ENCODE results near the gene SLC41A2. TPM values are rescaled to one million over a fixed set of nuclear protein-coding genes. Genes with fewer than 3 reads are reported as not detected.
"Not testable (repeated sequence)": the region's sequence is repeated elsewhere in the genome, so short reads cannot be mapped to it uniquely, and the experiment has no call there.

SLC41A2 gene
- total and polyA plus RNA-seq, 7 experiments from 2014 or later = 0.08 to 12.7 (median 2.1) TPM

GRCh38 chr12:104991565-104992128 lies 33.6 kb upstream of the SLC41A2 start:
- ATAC-seq (no peak), DNase-seq (no peak)
- Mint-ChIP-seq H3K36me3 (peaks cover 13 to 76% (median 53%) of the 10 kb centered on the region in 5 donors), H3K27ac (no peak overlapping the region), H3K4me3 (no peak overlapping the region), H3K27me3 (no peaks in the 10 kb centered on the region), H3K9me3 (peaks cover 0 to 8% (median 0%) of the 10 kb centered on the region in 11 donors), H3K4me1 (peaks cover 13 to 31% (median 28%) of the 10 kb centered on the region in 7 donors)
- H3K4me1 ChIP-seq (ENCODE audit: control insufficient read depth in 2 of 2, insufficient read depth in 2 of 2, low read length in 2 of 2) = peaks cover 11 to 12% of the 10 kb centered on the region in 2 donors
- ChIA-PET POLR2A (no interaction called here), CTCF (interaction anchor here (0.6 kb wide), 1 partner anchor 60 kb away, joined by 11 read pairs; no protein-coding TSS in a partner anchor)
- no peak overlapping the region for H3K27ac ChIP-seq (ENCODE audit: low read depth, low read length)
- no peaks in the 10 kb centered on the region for H3K27me3 ChIP-seq (ENCODE audit: control insufficient read depth in 2 of 2, insufficient read depth in 2 of 2, low read length in 2 of 2)
- intact Hi-C loops (cut with micrococcal nuclease) = no loop called here
- no peaks in the 10 kb centered on the region for H3K9me3 ChIP-seq (ENCODE audit: control insufficient read depth in 2 of 3, low read length in 3 of 3)
- peaks cover 0 to 51% (median 0%) of the 10 kb centered on the region in 3 experiments for H3K36me3 ChIP-seq (ENCODE audit: control insufficient read depth in 2 of 3, insufficient read depth in 3 of 3, low read length in 3 of 3)
- H3K4me3 ChIP-seq (ENCODE audit: low read length) = no peak overlapping the region

GRCh38 chr12:104990950-104991349 lies 32.9 kb upstream of the SLC41A2 start:
- Histone ChIP-seq H3K36me3 (ENCODE audit: control insufficient read depth in 2 of 3, insufficient read depth in 3 of 3, low read length in 3 of 3) (peaks cover 0 to 52% (median 0%) of the 10 kb centered on the region in 3 experiments), H3K4me3 (ENCODE audit: low read length) (no peak overlapping the region), H3K27ac (ENCODE audit: low read depth, low read length) (no peak overlapping the region), H3K27me3 (ENCODE audit: control insufficient read depth in 2 of 2, insufficient read depth in 2 of 2, low read length in 2 of 2) (no peaks in the 10 kb centered on the region), H3K9me3 (ENCODE audit: control insufficient read depth in 2 of 3, low read length in 3 of 3) (no peaks in the 10 kb centered on the region), H3K4me1 (ENCODE audit: control insufficient read depth in 2 of 2, insufficient read depth in 2 of 2, low read length in 2 of 2) (peaks cover 12 to 13% of the 10 kb centered on the region in 2 donors)
- ChIA-PET CTCF (no interaction called here), POLR2A (interaction anchor here (0.5 kb wide), 1 partner anchor 84 kb away, joined by 3 read pairs; no protein-coding TSS in a partner anchor)
- Mint-ChIP-seq H3K4me1 (peaks cover 14 to 35% (median 31%) of the 10 kb centered on the region in 7 donors), H3K9me3 (peaks cover 0 to 8% (median 0%) of the 10 kb centered on the region in 11 donors), H3K27me3 (peaks cover 0 to 2% (median 0%) of the 10 kb centered on the region in 5 donors), H3K27ac (peak overlapping the region in 1 of 9 donors; percentile 7), H3K4me3 (no peak overlapping the region), H3K36me3 (peaks cover 13 to 73% (median 50%) of the 10 kb centered on the region in 5 donors)
- intact Hi-C loops (cut with micrococcal nuclease) = no loop called here
- ATAC-seq (no peak), DNase-seq (no peak)

- CTCF ChIA-PET = no interaction called here
- no peaks in the 10 kb centered on the region for H3K9me3 ChIP-seq (ENCODE audit: control insufficient read depth in 2 of 3, low read length in 3 of 3)
- H3K4me3 Mint-ChIP-seq = peak within 1 kb of the TSS; percentile 90 to 95 (median 94)
- peak within 1 kb of the TSS; percentile 63 to 87 (median 74) for H3K27ac Mint-ChIP-seq
- H3K36me3 ChIP-seq (ENCODE audit: control insufficient read depth in 2 of 3, insufficient read depth in 3 of 3, low read length in 3 of 3) = peaks cover 0 to 16% (median 0%) of the 10 kb centered on the region in 3 experiments
- peaks cover 0 to 8% (median 0%) of the 10 kb centered on the region in 11 donors for H3K9me3 Mint-ChIP-seq
- H3K27me3 ChIP-seq (ENCODE audit: control insufficient read depth in 2 of 2, insufficient read depth in 2 of 2, low read length in 2 of 2) = no peaks in the 10 kb centered on the region
- DNase-seq = peak; percentile 64 to 84 (median 78)
- intact Hi-C loops (cut with micrococcal nuclease) = loop anchor here (1.0 to 10.0 kb wide), 12 partner anchors 28 to 1373 kb away; partner anchors contain the start of genes SLC41A2 (in 2 of the 2), WASHC4 (in 2 of the 2), C12orf75 (in 1 of the 2) and EID3 (in 1 of the 2)
- peak; percentile 100 for ATAC-seq
- H3K4me3 ChIP-seq (ENCODE audit: low read length) = peak within 1 kb of the TSS; percentile 91
- peaks cover 19 to 47% (median 37%) of the 10 kb centered on the region in 7 donors for H3K4me1 Mint-ChIP-seq
- peak within 1 kb of the TSS; percentile 73 for H3K27ac ChIP-seq (ENCODE audit: low read depth, low read length)
- H3K4me1 ChIP-seq (ENCODE audit: control insufficient read depth in 2 of 2, insufficient read depth in 2 of 2, low read length in 2 of 2) = peaks cover 12 to 13% of the 10 kb centered on the region in 2 donors
- peaks cover 8 to 28% (median 22%) of the 10 kb centered on the region in 5 donors for H3K36me3 Mint-ChIP-seq
- H3K27me3 Mint-ChIP-seq = peaks cover 0 to 13% (median 5%) of the 10 kb centered on the region in 5 donors
- POLR2A ChIA-PET = no interaction called here
Observed at GRCh38 chr12:104986022-104986941, 28.2 kb upstream of the SLC41A2 start, which contains the start of gene NOPCHAP1. NOPCHAP1 (plus strand) TSS chr12:104986316; CDS start chr12:104986353, 37 bp downstream.

- ATAC-seq = no peak
Observed at GRCh38 chr12:104985206-104985605, 27.1 kb upstream of the SLC41A2 start.

GRCh38 chr12:104977688-104978087 lies 19.6 kb upstream of the SLC41A2 start:
- ATAC-seq; H3K9me3 Mint-ChIP-seq; H3K27ac Mint-ChIP-seq; H3K27me3 ChIP-seq (ENCODE audit: control insufficient read depth in 2 of 2, insufficient read depth in 2 of 2, low read length in 2 of 2); intact Hi-C loops (cut with micrococcal nuclease); H3K4me3 Mint-ChIP-seq; H3K27ac ChIP-seq (ENCODE audit: low read depth, low read length); H3K36me3 ChIP-seq (ENCODE audit: control insufficient read depth in 2 of 3, insufficient read depth in 3 of 3, low read length in 3 of 3); H3K4me1 ChIP-seq (ENCODE audit: control insufficient read depth in 2 of 2, insufficient read depth in 2 of 2, low read length in 2 of 2); H3K36me3 Mint-ChIP-seq; POLR2A ChIA-PET; H3K4me1 Mint-ChIP-seq; CTCF ChIA-PET; H3K4me3 ChIP-seq (ENCODE audit: low read length); DNase-seq; H3K9me3 ChIP-seq (ENCODE audit: control insufficient read depth in 2 of 3, low read length in 3 of 3): not testable (repeated sequence)
- peaks cover 0 to 28% (median 0%) of the 10 kb centered on the region in 5 donors for H3K27me3 Mint-ChIP-seq

More at GRCh38 chr12:104985206-104985605, 27.1 kb upstream of the SLC41A2 start:
- Mint-ChIP-seq H3K9me3 (peaks cover 0 to 8% (median 0%) of the 10 kb centered on the region in 11 donors), H3K4me1 (peaks cover 19 to 47% (median 37%) of the 10 kb centered on the region in 7 donors), H3K4me3 (peak overlapping the region; percentile 90 to 95 (median 94)), H3K27me3 (peaks cover 0 to 24% (median 5%) of the 10 kb centered on the region in 5 donors), H3K27ac (peak overlapping the region in 6 of 9 donors; percentile 34 to 87 (median 64)), H3K36me3 (peaks cover 8 to 21% (median 17%) of the 10 kb centered on the region in 5 donors)
- no peaks in the 10 kb centered on the region for H3K9me3 ChIP-seq (ENCODE audit: control insufficient read depth in 2 of 3, low read length in 3 of 3)
- no peaks in the 10 kb centered on the region for H3K27me3 ChIP-seq (ENCODE audit: control insufficient read depth in 2 of 2, insufficient read depth in 2 of 2, low read length in 2 of 2)
- peaks cover 12 to 13% of the 10 kb centered on the region in 2 donors for H3K4me1 ChIP-seq (ENCODE audit: control insufficient read depth in 2 of 2, insufficient read depth in 2 of 2, low read length in 2 of 2)
- peak overlapping the region; percentile 91 for H3K4me3 ChIP-seq (ENCODE audit: low read length)
- intact Hi-C loops (cut with micrococcal nuclease) = loop anchor here (5.0 to 10.0 kb wide), 4 partner anchors 47 to 840 kb away; partner anchors contain the start of gene C12orf75 (in 1 of the 2)
- CTCF ChIA-PET = no interaction called here
- H3K27ac ChIP-seq (ENCODE audit: low read depth, low read length) = no peak overlapping the region
- H3K36me3 ChIP-seq (ENCODE audit: control insufficient read depth in 2 of 3, insufficient read depth in 3 of 3, low read length in 3 of 3) = peaks cover 0 to 11% (median 0%) of the 10 kb centered on the region in 3 experiments
- no peak for DNase-seq
- POLR2A ChIA-PET = no interaction called here

- Mint-ChIP-seq H3K27me3 (peaks cover 0 to 21% (median 0%) of the 10 kb centered on the region in 5 donors), H3K4me1 (no peaks in the 10 kb centered on the region), H3K36me3 (no peaks in the 10 kb centered on the region), H3K27ac (no peak overlapping the region), H3K4me3 (no peak overlapping the region), H3K9me3 (no peaks in the 10 kb centered on the region)
- ChIA-PET CTCF (no interaction called here), POLR2A (no interaction called here)
- no peak overlapping the region for H3K4me3 ChIP-seq (ENCODE audit: low read length)
- no peaks in the 10 kb centered on the region for H3K9me3 ChIP-seq (ENCODE audit: control insufficient read depth in 2 of 3, low read length in 3 of 3)
- H3K27me3 ChIP-seq (ENCODE audit: control insufficient read depth in 2 of 2, insufficient read depth in 2 of 2, low read length in 2 of 2) = no peaks in the 10 kb centered on the region
- intact Hi-C loops (cut with micrococcal nuclease) = no loop called here
- ATAC-seq (no peak), DNase-seq (no peak)
- H3K27ac ChIP-seq (ENCODE audit: low read depth, low read length) = no peak overlapping the region
- no peaks in the 10 kb centered on the region for H3K4me1 ChIP-seq (ENCODE audit: control insufficient read depth in 2 of 2, insufficient read depth in 2 of 2, low read length in 2 of 2)
- no peaks in the 10 kb centered on the region for H3K36me3 ChIP-seq (ENCODE audit: control insufficient read depth in 2 of 3, insufficient read depth in 3 of 3, low read length in 3 of 3)
Observed at GRCh38 chr12:104976703-104977102, 18.6 kb upstream of the SLC41A2 start.

Measured in naive thymus-derived CD4-positive, alpha-beta T cell (primary cell).